ENCODE results near the gene RASGRF2.

The RASGRF2 gene

DNA sequence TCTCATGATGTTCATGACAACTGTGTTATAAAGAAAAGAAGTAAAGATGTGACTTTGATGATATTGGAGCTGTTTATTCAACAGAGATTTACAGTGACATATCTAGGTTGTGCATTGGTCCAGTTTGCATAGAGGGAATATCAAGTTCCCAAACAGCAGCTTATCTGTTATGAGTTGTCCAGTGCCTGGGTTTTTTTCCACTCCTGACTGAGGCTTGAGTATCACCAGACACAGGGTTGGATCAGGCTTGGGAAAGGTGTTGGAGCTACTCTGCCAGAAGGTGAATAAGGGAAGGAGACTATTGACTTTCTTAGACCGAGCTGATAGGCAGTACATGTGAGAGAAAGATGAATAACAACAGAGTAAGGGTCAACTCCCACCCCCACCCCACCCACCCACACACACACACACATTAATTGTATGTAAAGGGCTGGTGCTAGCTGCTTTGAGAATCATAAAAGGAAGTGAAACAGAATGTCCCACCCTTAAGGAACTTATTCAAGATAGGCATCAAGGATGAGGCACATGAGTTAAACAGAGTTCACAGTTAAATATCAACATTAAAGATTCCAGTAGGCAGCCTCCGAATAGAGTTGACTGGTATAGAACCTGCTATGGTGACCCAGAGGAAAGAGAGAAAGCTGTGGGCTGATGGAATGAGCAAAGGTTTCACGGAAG, 33.0 kb upstream of the RASGRF2 start:
- Histone ChIP-seq H3K4me3 (ENCODE audit: low read length in 2 of 2) (no peak overlapping the region), H3K36me3 (ENCODE audit: control insufficient read depth in 2 of 2, insufficient read depth in 2 of 2, low read length in 2 of 2) (no peaks in the 10 kb centered on the region), H3K27me3 (ENCODE audit: control insufficient read depth in 1 of 2, insufficient read depth in 2 of 2, low read length in 2 of 2) (no peaks in the 10 kb centered on the region), H3K9ac (ENCODE audit: low read length in 2 of 2) (no peak overlapping the region), H3K27ac (ENCODE audit: low read length) (no peak overlapping the region), H3K9me3 (ENCODE audit: control insufficient read depth in 2 of 2, low read length in 2 of 2) (no peaks in the 10 kb centered on the region), H3K4me1 (ENCODE audit: control insufficient read depth, insufficient read depth, low read length) (no peaks in the 10 kb centered on the region)

DNA sequence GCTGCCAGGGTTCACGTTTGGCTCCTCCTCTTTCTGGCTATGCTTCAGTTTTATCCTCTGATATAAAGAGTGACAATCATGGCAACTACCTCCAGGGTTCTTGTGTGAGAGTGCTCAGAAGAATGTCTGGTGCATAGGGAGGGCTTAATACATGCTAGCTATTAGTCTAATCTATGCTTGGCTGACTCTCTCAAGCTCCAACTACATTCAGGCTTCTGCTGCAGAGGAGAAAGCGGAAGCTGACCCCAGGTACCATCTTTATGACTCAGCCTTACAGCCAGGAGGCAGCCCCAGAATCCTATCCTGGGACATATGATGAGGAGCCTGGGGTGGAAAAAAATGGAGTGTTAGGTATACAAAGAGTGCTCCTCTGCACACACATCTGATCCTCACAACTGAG, 32.1 kb upstream of the RASGRF2 start:
- Histone ChIP-seq H3K9ac (ENCODE audit: low read length in 2 of 2) (no peak overlapping the region), H3K27me3 (ENCODE audit: control insufficient read depth in 1 of 2, insufficient read depth in 2 of 2, low read length in 2 of 2) (no peaks in the 10 kb centered on the region), H3K27ac (ENCODE audit: low read length) (no peak overlapping the region), H3K36me3 (ENCODE audit: control insufficient read depth in 2 of 2, insufficient read depth in 2 of 2, low read length in 2 of 2) (no peaks in the 10 kb centered on the region), H3K4me1 (ENCODE audit: control insufficient read depth, insufficient read depth, low read length) (no peaks in the 10 kb centered on the region), H3K4me3 (ENCODE audit: low read length in 2 of 2) (no peak overlapping the region), H3K9me3 (ENCODE audit: control insufficient read depth in 2 of 2, low read length in 2 of 2) (no peaks in the 10 kb centered on the region)

DNA sequence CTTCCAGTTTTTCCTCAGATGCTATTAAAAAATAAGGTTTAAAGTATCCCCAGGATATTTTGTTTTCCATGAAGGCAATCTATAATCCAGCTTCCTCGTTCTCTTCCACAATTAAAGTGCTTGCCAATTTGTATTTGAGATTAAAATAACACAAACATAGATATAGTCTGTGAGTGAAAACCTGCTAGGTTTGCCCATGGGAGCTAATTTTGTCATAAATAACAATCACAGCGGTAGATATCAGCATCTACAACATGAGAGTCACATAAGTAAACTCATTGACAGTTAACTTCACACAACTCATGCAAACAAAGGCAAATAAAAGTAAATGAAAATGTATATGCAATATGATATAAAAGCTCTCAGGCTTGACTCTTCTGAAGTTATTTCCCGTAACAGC, 29.2 kb upstream of the RASGRF2 start:
- Histone ChIP-seq H3K9me3 (ENCODE audit: control insufficient read depth in 2 of 2, low read length in 2 of 2) (no peaks in the 10 kb centered on the region), H3K4me3 (ENCODE audit: low read length in 2 of 2) (no peak overlapping the region), H3K27me3 (ENCODE audit: control insufficient read depth in 1 of 2, insufficient read depth in 2 of 2, low read length in 2 of 2) (no peaks in the 10 kb centered on the region), H3K36me3 (ENCODE audit: control insufficient read depth in 2 of 2, insufficient read depth in 2 of 2, low read length in 2 of 2) (no peaks in the 10 kb centered on the region), H3K4me1 (ENCODE audit: control insufficient read depth, insufficient read depth, low read length) (no peaks in the 10 kb centered on the region), H3K27ac (ENCODE audit: low read length) (no peak overlapping the region), H3K9ac (ENCODE audit: low read length in 2 of 2) (no peak overlapping the region)

DNA sequence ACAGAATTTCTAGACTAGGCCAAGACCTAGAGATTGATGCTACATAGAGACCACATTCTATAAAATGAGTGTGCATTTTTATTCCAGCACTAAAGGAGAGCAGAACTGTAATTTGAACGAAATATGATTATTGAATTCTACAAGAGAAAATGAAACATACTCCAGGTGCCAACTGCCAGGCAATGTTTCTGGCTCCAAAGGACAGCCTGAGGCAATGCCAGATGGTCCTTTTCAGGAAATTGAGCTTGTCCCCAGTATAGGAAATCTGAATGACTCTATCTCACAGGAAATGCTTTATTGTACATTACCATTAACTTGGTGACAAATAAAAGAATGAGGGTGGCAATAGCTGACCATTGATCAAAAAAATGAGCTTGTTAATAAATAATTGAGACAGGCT, 28.8 kb upstream of the RASGRF2 start:
- Histone ChIP-seq H3K27me3 (ENCODE audit: control insufficient read depth in 1 of 2, insufficient read depth in 2 of 2, low read length in 2 of 2) (no peaks in the 10 kb centered on the region), H3K4me3 (ENCODE audit: low read length in 2 of 2) (no peak overlapping the region), H3K27ac (ENCODE audit: low read length) (no peak overlapping the region), H3K9ac (ENCODE audit: low read length in 2 of 2) (no peak overlapping the region), H3K9me3 (ENCODE audit: control insufficient read depth in 2 of 2, low read length in 2 of 2) (no peaks in the 10 kb centered on the region), H3K4me1 (ENCODE audit: control insufficient read depth, insufficient read depth, low read length) (no peaks in the 10 kb centered on the region), H3K36me3 (ENCODE audit: control insufficient read depth in 2 of 2, insufficient read depth in 2 of 2, low read length in 2 of 2) (no peaks in the 10 kb centered on the region)

DNA sequence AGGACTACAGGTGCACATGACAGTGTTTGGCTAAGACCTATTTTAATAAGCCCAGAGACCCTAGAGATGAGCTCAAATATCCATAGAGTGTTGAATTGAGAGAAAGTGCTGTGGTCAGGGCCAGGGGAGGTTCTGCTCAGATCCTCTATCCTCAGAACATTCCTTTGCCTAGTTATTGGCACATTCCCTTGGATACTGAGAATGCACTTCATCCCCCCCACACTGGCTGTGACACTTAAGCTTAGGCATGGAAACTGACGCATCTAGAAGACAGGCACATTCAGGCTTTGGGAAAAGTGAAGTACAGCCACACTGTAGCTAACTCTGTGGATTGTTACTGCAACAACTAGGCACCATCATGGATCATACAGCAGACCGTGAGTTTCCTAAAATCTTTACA, 27.1 kb upstream of the RASGRF2 start:
- no peaks in the 10 kb centered on the region for H3K36me3 ChIP-seq (ENCODE audit: control insufficient read depth in 2 of 2, insufficient read depth in 2 of 2, low read length in 2 of 2)
- H3K27ac ChIP-seq (ENCODE audit: low read length): no peak overlapping the region
- H3K4me1 ChIP-seq (ENCODE audit: control insufficient read depth, insufficient read depth, low read length): no peaks in the 10 kb centered on the region
- no peak overlapping the region for H3K4me3 ChIP-seq (ENCODE audit: low read length in 2 of 2)
- no peaks in the 10 kb centered on the region for H3K27me3 ChIP-seq (ENCODE audit: control insufficient read depth in 1 of 2, insufficient read depth in 2 of 2, low read length in 2 of 2)
- no peak overlapping the region for H3K9ac ChIP-seq (ENCODE audit: low read length in 2 of 2)
- H3K9me3 ChIP-seq (ENCODE audit: control insufficient read depth in 2 of 2, low read length in 2 of 2): no peaks in the 10 kb centered on the region

DNA sequence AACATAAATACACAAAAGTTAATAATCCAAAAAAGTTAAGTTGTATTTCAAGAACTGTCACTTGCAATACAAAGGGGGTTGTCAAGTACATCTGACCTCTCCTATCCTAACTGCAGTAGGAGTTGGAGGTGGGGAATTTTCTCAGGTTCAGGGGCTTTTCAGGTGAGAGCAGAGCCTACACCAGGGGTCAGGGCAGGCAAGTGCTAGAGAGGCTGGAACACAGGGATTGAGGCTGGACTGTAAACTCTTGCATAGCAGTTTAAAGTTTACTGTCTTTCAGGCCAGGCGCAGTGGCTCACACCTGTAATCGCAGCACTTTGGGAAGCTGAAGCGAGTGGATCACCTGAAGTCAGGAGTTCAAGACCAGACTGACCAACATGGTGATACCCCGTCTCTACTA, 25.4 kb upstream of the RASGRF2 start:
- H3K9me3 ChIP-seq (ENCODE audit: control insufficient read depth in 2 of 2, low read length in 2 of 2): no peaks in the 10 kb centered on the region
- H3K27me3 ChIP-seq (ENCODE audit: control insufficient read depth in 1 of 2, insufficient read depth in 2 of 2, low read length in 2 of 2): no peaks in the 10 kb centered on the region
- no peak overlapping the region for H3K27ac ChIP-seq (ENCODE audit: low read length)
- no peak overlapping the region for H3K9ac ChIP-seq (ENCODE audit: low read length in 2 of 2)
- no peaks in the 10 kb centered on the region for H3K36me3 ChIP-seq (ENCODE audit: control insufficient read depth in 2 of 2, insufficient read depth in 2 of 2, low read length in 2 of 2)
- no peaks in the 10 kb centered on the region for H3K4me1 ChIP-seq (ENCODE audit: control insufficient read depth, insufficient read depth, low read length)
- H3K4me3 ChIP-seq (ENCODE audit: low read length in 2 of 2): no peak overlapping the region

DNA sequence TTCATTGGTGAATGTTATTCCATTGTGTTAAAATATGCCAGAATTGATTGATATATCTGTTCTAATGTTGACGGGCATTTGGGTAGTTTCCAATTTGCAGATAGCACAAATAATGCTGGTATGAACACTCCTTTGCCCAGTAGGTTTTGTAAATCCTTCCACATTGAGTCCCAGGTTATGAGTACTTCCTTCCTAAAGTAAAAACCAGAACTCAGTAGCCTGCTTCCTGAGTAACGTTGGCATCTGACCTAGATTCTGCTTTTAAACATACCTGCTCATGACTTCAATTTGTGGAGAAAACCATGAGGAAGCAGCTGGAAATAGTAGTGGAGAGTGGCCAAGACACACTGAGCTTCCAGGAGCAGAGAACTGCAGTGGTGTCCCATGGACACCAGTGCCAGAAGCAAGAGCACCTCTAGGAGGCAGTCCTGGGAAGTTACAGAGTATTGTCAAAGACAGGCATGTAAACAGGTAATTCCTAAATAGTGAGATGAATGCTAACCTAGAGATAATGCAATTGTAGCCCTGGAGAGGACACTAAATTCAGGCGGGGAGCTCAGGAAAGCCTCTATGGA, 24.3 kb upstream of the RASGRF2 start:
- Histone ChIP-seq H3K9ac (ENCODE audit: low read length in 2 of 2) (no peak overlapping the region), H3K27ac (ENCODE audit: low read length) (no peak overlapping the region), H3K36me3 (ENCODE audit: control insufficient read depth in 2 of 2, insufficient read depth in 2 of 2, low read length in 2 of 2) (no peaks in the 10 kb centered on the region), H3K4me1 (ENCODE audit: control insufficient read depth, insufficient read depth, low read length) (no peaks in the 10 kb centered on the region), H3K9me3 (ENCODE audit: control insufficient read depth in 2 of 2, low read length in 2 of 2) (no peaks in the 10 kb centered on the region), H3K27me3 (ENCODE audit: control insufficient read depth in 1 of 2, insufficient read depth in 2 of 2, low read length in 2 of 2) (no peaks in the 10 kb centered on the region), H3K4me3 (ENCODE audit: low read length in 2 of 2) (no peak overlapping the region)

DNA sequence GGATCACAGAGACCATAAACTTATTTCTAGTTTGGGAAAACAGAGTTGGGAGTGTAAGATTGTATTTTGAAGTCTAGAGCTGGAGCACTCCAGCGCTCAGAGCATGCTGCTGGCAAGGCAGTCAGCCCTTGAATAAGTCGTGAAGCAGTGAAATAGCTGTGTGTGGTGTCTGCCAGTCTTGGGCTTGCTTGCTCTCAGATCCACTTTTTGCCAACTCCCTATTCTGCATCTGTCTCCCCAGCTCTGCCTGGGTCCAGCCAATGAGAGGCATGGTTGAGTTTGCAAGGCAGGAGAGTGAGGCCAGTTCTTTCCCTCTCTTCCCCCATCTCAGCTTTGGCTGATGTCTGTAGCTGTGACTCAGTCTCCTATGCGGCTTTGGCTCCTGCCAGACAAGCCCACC, 23.3 kb upstream of the RASGRF2 start:
- H3K9ac ChIP-seq (ENCODE audit: low read length in 2 of 2): no peak overlapping the region
- H3K27ac ChIP-seq (ENCODE audit: low read length): no peak overlapping the region

DNA sequence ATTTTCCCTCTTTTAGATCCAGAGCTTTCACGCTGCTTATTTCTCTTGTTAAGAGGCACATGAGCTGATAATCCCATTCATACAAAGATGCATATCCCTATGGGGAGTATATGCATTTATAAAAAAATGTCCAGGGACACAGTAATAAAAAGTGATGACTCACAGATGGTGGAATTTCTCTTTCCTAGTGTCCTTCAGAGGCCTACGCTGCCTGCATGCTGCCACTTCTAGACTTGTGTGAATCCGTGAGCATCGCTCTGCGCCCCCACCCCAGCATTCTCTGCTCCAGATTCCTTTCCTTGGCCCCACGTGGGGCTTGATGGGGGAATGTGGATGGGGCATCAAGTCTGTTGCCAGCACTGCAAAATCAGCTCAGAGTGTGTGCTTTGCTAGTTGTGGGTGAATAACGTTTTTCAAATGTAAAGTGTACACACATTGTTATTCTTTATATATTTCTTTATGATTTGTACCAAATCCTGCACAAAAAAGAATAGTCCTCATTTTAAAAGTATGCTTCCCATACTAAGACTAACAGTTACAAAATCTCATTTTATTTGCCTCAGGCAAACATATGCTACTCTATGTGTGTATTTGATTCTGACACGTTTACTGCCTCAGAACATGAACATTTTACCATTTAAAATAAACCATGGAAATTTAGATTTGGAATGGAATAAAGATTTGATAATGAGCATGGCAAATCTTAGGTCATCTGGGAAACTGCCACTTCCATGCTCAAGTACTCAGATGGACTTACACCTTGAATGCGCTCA, 22.4 kb upstream of the RASGRF2 start:
- no peak overlapping the region for H3K4me3 ChIP-seq (ENCODE audit: low read length in 2 of 2)
- no peaks in the 10 kb centered on the region for H3K27me3 ChIP-seq (ENCODE audit: control insufficient read depth in 1 of 2, insufficient read depth in 2 of 2, low read length in 2 of 2)
- H3K4me1 ChIP-seq (ENCODE audit: control insufficient read depth, insufficient read depth, low read length): no peaks in the 10 kb centered on the region
- H3K27ac ChIP-seq (ENCODE audit: low read length): no peak overlapping the region
- H3K9ac ChIP-seq (ENCODE audit: low read length in 2 of 2): no peak overlapping the region
- H3K36me3 ChIP-seq (ENCODE audit: control insufficient read depth in 2 of 2, insufficient read depth in 2 of 2, low read length in 2 of 2): no peaks in the 10 kb centered on the region
- no peaks in the 10 kb centered on the region for H3K9me3 ChIP-seq (ENCODE audit: control insufficient read depth in 2 of 2, low read length in 2 of 2)

More for the DNA sequence above, 23.3 kb upstream of the RASGRF2 start:
- Histone ChIP-seq H3K4me1 (ENCODE audit: control insufficient read depth, insufficient read depth, low read length) (no peaks in the 10 kb centered on the region), H3K9me3 (ENCODE audit: control insufficient read depth in 2 of 2, low read length in 2 of 2) (no peaks in the 10 kb centered on the region), H3K27me3 (ENCODE audit: control insufficient read depth in 1 of 2, insufficient read depth in 2 of 2, low read length in 2 of 2) (no peaks in the 10 kb centered on the region), H3K4me3 (ENCODE audit: low read length in 2 of 2) (no peak overlapping the region), H3K36me3 (ENCODE audit: control insufficient read depth in 2 of 2, insufficient read depth in 2 of 2, low read length in 2 of 2) (no peaks in the 10 kb centered on the region)

DNA sequence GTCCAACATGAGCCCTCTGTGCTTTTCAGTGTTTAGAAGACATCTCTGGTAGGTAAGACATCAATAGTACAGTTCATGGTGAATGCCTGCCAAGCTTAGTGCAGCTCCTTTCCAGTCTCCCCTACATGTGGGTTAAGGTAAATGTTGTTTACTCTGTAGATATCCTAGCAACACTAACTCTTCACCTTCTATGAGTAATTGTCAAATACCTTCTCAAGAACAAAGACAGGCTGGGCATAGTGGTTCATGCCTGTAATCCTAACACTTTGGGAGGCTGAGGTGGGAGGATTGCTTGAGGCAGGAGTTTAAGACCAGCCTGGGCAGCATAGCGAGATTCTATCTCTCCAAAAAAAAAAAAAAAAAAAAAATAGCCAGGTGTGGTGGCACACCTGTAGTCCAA, 18.7 kb upstream of the RASGRF2 start:
- Histone ChIP-seq H3K9me3 (ENCODE audit: control insufficient read depth in 2 of 2, low read length in 2 of 2) (no peaks in the 10 kb centered on the region), H3K4me1 (ENCODE audit: control insufficient read depth, insufficient read depth, low read length) (no peaks in the 10 kb centered on the region), H3K27ac (ENCODE audit: low read length) (no peak overlapping the region), H3K9ac (ENCODE audit: low read length in 2 of 2) (no peak overlapping the region), H3K4me3 (ENCODE audit: low read length in 2 of 2) (no peak overlapping the region), H3K27me3 (ENCODE audit: control insufficient read depth in 1 of 2, insufficient read depth in 2 of 2, low read length in 2 of 2) (no peaks in the 10 kb centered on the region), H3K36me3 (ENCODE audit: control insufficient read depth in 2 of 2, insufficient read depth in 2 of 2, low read length in 2 of 2) (no peaks in the 10 kb centered on the region)

DNA sequence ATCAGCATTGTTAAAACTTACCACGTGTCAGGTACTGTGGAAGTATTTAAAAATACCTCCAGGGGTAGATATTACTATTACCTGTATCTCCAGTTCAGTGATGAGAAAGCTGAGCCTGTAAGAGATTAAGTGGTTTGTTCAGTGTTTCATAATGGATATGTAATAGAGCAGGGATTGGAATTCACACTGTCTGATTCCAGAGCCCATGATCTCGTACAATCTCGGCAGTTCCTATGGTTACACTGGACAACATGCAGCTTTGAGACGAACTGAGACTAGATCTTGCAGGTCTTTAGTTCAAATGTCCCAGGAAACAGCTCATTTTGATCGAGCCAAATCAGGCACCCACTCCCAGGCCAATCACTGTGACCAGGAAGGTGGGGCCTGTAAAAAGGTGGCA, 8.8 kb upstream of the RASGRF2 start:
- H3K9me3 ChIP-seq (ENCODE audit: control insufficient read depth in 2 of 2, low read length in 2 of 2): no peaks in the 10 kb centered on the region
- no peaks in the 10 kb centered on the region for H3K36me3 ChIP-seq (ENCODE audit: control insufficient read depth in 2 of 2, insufficient read depth in 2 of 2, low read length in 2 of 2)
- no peaks in the 10 kb centered on the region for H3K4me1 ChIP-seq (ENCODE audit: control insufficient read depth, insufficient read depth, low read length)
- H3K4me3 ChIP-seq (ENCODE audit: low read length in 2 of 2): no peak overlapping the region
- peaks cover 5 to 6% of the 10 kb centered on the region in 2 donors for H3K27me3 ChIP-seq (ENCODE audit: control insufficient read depth in 1 of 2, insufficient read depth in 2 of 2, low read length in 2 of 2)
- no peak overlapping the region for H3K9ac ChIP-seq (ENCODE audit: low read length in 2 of 2)
- no peak overlapping the region for H3K27ac ChIP-seq (ENCODE audit: low read length)

Measured in stomach smooth muscle (tissue), 2 donors.